HG02588 (cell line): ENCODE data around the gene SMIM29.

ENCODE experiments used
- ATAC-seq: cut with Tn5 transposase; IDR thresholded peaks from one replicate; pipeline ENCODE4 v1.9.1; 2021; ENCODE audit warnings: mild to moderate bottlenecking, moderate library complexity; ENCODE audit not compliant: unreplicated experiment

The SMIM29 gene

DNA sequence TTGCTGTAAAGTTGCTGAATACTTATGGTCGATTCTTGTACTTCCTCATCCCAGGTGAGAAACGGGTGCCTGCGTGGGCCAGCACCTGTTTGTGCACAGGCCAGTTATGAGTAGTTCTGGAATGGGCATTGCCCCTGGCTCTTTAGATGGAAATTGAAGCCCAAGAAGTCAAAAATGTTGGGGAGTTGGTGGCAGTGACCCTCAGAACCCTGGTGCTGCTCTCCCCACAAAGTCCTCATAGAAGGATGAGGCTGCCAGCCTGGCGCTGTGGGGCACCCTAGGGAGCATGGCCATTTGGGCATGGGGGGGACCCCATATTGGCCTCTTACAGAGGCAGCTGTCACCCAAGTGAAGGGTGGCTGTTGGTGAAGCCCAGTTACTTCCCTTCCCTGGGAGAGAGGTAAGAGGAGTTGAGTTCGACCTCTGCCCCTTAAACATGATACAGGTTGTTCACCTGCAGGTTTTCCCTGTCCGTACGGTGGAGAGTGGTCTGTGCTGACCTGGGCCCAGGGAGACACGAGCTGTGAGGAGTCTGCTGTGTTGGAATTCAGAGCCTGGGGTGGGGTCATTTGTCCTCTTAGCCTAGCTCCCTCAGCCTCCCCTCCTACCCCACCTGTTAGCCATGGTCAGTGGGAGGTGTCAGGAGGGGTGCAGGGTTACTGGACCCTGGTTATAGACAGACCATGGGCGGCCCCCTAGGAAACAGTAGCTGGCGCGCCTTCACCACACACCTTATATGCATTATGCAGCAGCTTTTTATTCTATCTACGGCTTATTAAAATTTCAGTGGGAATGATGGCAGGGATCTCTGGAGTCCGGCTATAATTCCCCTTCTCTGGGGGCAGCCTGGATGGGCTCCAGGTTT lies 7.2 kb downstream of the SMIM29 start:
- ATAC-seq, result no peak

DNA sequence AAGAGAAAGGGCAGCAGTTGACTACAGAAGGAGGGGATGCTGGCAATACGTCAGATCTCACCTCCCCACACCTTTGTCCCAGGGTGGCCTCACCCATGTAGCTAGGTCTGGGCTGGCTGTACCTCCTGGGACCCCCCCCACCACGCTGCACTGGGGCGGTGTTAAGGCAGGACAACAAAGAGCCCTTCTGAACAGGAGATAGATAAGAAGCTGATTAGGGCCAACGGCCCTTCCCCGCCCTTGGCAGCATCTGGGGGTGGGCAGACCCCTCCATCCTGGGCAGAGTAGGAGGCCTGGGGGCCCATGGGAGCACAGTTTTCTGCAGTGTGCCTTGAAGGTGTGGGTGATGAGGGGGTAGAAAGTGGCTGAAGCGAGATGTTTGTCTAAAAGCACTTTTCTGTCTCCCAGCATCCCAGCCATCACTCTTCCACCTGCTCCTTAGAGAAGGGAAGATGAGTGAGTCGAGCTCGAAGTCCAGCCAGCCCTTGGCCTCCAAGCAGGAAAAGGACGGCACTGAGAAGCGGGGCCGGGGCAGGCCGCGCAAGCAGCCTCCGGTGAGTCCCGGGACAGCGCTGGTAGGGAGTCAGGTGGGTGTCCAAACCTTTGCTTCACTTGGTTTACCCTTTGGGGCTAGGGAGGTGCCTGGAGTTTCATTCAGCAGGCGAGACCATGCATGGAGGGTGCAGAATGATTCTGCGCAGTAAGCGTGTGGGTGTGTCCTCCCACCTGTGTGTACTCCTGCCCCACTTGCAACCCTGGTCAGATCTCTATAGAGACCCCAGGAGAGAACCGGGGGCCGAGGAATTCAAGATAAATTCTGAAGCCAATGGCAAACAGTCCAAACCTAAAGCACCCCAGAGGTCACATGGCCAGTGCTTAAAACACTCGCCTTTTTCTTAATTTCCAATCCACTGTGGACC lies 8.2 kb downstream of the SMIM29 start:
- ATAC-seq, result no peak

DNA sequence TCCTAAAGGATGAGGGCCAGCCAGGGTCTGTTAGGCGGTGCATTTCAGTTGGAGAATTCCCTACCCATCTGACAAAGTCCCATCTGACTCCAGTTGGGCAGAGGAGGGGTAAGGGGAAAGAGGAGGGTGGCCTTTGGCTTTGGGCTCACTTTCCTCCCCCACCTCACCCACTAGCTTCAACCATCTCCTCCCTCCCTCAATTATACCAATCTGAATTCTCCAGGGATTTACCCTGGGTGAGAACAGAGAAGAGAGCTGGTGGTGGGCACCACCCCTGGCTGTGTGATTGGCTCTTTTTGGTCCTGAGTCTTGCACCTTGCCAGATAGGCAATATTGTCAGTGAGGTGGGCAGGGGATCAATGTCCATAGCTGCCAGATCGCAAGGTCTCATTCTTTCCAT lies 8.9 kb downstream of the SMIM29 start:
- no peak for ATAC-seq

GRCh38 chr6:34239500-34239825 lies 9.3 kb downstream of the SMIM29 start:
- ATAC-seq, result no peak

GRCh38 chr6:34238585-34239499 lies 10.0 kb downstream of the SMIM29 start:
- ATAC-seq, result no peak

DNA sequence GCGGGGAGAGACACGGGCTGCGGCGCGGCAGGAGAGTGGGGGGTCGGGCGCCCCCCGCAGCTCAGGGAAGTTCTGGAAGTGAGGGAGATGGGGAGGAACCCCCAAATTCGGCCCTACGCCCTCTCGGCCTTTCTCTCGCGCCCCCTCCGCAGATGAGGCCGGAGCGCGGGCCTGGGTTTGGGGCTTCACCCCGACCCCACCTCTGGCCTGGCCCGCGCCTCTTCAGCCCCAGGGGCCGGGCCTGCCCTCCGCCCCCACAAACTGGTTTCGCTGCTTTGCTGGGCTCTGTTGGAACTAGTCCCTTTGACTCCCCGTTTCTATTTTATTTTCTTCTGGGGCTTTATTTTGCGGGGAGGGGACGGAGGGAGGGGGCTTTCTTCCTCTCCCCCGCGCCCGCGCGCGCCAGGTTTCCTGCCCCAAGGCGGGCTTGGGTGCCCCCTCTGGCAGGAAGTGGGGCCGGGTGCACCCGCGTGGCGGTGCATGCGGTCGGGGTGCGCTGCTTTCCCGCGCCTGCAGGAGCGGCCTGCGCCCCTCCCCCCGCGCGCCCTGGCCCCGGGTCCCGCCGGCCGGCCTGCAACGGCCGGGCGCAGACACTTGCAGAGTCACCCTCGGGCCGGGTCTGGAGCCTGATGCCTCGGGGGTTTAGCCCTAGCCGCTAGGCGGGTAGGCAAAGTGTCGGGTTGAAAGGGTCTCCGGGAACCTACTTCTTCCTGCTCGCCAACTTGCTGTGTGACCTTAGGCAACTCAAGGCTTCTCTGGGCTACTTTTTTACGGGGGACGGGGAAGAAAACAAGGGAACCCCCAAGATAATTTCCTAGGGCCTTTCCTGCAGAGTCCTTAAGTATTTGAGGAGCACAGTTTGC lies 10.9 kb downstream of the SMIM29 start:
- peak; percentile 1 for ATAC-seq

DNA sequence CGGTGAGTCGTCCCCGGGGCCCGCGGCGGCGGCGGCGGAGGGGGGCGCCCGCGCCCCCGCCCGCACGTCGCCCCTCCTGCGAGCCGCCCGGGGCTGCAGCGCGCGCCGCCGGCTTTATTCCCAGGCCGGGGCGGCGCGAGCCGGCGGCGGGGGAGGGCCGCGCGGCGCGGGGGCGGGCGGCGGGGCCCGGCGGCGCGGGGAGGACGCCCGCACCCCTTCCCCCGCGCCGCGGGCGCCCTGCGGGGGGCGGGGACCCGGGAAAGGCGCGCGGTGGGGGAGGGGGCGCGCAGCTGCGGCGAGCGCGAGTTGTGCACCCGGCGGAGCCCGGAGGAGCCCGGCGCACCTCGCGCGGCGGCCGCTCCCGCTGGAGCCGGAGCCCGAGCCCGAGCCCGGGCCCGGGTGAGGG lies 11.5 kb downstream of the SMIM29 start:
- ATAC-seq, result peak; percentile 14

DNA sequence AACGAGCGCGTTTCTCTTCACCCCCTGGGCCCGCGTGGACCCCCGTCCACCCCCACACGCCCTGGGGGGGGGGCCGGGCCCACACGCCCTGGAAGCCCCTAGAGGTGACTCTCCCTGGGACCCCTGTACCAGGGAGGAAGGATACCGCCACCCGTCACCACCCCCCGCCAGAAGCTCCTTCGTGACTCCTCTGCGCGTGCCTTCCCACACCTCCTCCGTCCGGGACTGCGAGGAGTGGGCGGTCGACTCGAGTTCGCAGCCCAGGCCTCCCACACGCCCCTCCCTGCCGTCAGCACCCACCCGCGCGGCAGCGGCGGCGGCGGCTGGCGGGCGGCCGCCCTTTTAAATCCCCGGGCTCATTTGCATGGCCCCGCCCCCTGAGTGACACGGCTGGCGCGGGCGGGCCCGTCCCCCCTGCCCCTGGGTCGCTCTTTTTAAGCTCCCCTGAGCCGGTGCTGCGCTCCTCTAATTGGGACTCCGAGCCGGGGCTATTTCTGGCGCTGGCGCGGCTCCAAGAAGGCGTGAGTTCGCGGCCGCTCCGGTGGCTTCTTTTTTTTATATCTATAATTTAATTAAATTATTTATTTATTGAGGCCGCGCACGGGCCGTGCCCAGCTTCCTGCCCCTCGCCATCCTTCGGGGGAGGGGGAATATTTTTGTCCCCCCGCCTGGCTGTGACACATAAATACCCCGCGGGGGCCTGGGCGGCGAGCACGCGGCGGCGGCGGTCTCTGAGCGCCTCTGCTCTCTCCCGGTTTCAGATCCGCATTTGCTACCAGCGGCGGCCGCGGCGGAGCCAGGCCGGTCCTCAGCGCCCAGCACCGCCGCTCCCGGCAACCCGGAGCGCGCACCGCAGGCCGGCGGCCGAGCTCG lies 12.1 kb downstream of the SMIM29 start, which contains the start of gene HMGA1:
Gene HMGA1, plus strand, starts transcription at position 431 of the 873 bp plus-strand sequence. CDS start 3,908 bp downstream, outside the sequence.
- ATAC-seq, result peak; percentile 52

GRCh38 chr6:34236131-34236442 lies 12.7 kb downstream of the SMIM29 start:
- peak; percentile 9 for ATAC-seq

GRCh38 chr6:34235307-34236130 lies 13.3 kb downstream of the SMIM29 start:
- ATAC-seq, result no peak

DNA sequence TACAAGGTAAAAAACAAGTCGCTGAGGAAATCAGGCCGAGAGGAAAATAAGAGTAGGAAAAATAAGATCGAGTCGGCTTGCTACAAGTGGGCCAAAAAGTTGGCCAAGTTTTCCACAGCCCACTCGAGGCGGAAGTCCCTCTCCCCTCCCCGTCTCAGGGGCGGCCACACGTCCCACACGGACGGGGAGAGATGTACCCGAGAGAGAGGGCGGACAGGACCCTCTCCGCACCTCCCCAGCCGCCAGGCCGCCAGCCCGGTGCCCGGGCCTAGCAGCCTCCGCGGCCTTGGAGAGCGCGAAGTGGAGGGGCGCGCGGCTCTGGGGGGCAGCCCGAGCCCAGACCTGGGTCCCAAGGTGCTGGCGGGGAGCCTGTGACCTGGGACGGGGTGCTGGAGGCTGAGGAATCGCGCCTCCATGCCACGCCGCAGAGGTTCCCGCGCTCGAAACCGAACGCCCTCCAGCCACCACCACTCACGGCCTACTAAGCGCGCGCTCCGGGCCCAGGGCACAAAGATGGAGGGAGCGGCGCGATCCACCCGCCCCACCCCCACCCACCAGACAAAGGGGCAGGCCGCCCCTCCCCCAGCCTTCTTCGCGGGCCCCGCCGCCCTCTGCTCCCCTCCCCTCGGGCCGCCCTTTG lies 14.0 kb downstream of the SMIM29 start:
- no peak for ATAC-seq

- ATAC-seq, result no peak
Measured at GRCh38 chr6:34233867-34234266, 14.9 kb downstream of the SMIM29 start.

DNA sequence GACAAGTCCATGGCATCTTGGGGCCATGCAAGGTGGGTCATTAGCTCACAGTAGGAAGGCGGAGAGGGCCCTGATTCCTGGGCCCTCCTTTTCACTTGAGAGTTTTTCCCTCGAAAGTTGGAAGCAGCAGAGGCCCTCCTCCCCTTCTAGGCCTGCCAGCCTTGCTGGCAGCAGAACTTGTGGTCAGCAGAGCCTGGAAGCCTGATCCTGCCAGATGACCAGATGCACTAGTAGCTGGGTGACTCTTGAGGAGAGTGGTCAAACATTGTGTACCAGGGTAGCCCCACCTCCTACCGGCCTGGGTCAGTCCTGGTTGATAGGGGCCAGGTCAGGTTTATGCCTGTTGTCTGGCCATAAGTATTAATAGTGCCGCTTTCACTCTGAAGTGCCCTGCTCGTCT lies 15.9 kb downstream of the SMIM29 start:
- no peak for ATAC-seq

DNA sequence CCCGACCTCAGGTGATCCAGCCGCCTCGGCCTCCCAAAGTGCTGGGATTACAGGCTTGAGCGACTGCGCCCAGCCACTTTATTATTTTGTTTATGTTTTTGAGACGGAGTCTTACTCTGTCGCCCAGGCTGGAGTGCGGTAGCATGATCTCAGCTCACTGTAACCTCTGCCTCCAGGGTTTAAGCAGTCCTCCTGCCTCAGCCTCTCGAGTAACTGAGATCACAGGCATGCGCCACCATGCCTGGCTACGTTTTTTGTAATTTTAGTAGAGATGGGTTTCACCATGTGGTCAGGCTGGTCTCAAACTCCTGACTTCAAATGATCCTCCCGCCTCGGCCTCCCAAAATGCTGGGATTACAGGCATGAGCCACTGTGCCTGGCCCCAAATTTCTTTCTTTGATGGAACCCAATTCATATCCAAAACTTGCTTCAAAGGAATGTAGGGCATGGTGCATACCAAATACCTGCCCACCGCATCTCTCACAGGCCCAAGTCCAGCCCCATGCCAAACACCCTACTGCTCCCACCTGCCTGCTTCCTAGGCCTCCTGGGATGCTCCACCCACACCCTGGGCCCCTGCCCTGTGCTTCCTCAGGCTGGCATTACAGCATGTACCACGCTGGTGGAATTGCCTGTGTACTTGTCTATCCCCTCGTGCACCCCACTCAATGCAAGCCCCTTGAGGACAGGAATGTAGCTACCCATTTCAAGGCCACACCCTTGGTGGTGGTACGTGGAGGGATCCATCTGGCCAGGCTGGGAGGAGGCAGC lies 17.1 kb downstream of the SMIM29 start:
- ATAC-seq, result no peak

DNA sequence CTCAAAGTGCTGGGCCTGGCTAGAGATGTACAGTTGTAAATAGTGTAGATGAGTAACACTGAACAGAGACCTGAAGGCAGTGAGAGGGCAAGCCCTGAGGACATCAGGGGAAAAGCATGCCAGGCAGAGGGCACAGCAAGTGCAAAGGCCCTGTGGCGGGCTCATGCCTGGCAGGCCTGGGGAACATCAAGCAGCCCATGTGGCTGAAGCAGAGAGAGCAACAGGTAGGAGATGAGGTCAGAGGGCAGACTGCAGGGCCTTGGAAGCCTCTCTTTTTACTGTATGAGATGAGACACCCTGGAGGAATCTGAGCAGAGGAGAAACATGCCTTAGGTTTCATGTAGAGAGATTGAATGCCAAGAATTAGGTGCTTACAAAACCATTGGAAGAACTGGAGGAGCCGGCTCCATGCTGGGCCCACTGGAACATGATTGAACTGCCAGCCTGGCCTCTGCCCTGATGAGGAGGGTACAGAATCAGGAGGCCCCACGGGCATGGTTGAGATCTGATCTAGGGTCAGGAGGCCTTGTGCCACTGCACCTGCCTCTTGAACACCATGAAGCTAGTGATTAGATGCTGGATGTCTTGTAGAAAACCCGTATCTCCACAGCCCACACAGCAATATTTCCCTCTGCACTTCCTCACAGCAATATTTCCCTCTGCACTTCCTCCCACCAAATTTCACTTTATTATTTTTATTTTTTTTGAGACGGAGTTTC lies 18.0 kb downstream of the SMIM29 start:
- no peak for ATAC-seq

DNA sequence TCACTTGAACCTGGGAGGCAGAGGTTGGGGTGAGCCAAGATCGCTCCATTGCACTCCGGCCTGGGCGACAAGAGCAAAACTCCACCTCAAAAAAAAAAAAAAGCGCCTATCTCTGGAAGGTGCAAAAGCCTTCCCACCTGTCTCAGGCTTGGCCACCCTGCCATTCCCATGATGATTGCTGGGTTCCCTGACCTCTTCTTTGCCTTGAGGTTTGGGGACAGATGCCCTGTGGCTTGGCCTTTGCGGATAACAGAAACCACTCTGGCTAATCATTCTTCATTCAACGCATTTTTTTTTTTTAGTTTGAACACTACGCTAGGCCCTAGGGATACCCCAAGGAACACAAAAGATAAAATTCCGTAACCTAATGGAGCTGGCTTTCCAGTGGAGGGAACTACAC lies 18.9 kb downstream of the SMIM29 start:
- no peak for ATAC-seq
